ENCODE data around the gene SLC44A2.

SLC44A2 gene

GRCh38 chr19:10683582-10683981 lies 58.2 kb downstream of the SLC44A2 start:
- DNase-seq: no peak

- no peak for DNase-seq
Measured at GRCh38 chr19:10685210-10685609, 59.9 kb downstream of the SLC44A2 start.

- DNase-seq: no peak
Measured at GRCh38 chr19:10686193-10686592, 60.8 kb downstream of the SLC44A2 start.

GRCh38 chr19:10686661-10687517 lies 61.5 kb downstream of the SLC44A2 start:
- DNase-seq: no peak

GRCh38 chr19:10687518-10688288 lies 62.4 kb downstream of the SLC44A2 start:
- DNase-seq: no peak

GRCh38 chr19:10688545-10689280 lies 63.4 kb downstream of the SLC44A2 start:
- no peak for DNase-seq

GRCh38 chr19:10690341-10690781 lies 65.0 kb downstream of the SLC44A2 start:
- DNase-seq: no peak

- no peak for DNase-seq
Measured at GRCh38 chr19:10691178-10691881, 66.0 kb downstream of the SLC44A2 start.

- no peak for DNase-seq
Measured at GRCh38 chr19:10691883-10692282, 66.5 kb downstream of the SLC44A2 start.

- no peak for DNase-seq
Measured at GRCh38 chr19:10692673-10693264, 67.4 kb downstream of the SLC44A2 start.

All from NCI-H1694 (cell line).